GM13977 (cell line): ENCODE measurements around the gene RIN2.

ENCODE experiments used
- DNase-seq: peaks from one replicate; pipeline ENCODE4 v3.0.0; 2012; ENCODE audit warnings: low spot score
- CTCF ChIP-seq: IDR thresholded peaks from 2 replicates; pipeline ENCODE4 v1.5.1; 2012; ENCODE audit warnings: mild to moderate bottlenecking, control low read depth; ENCODE audit not compliant: insufficient read depth; ENCODE audit errors: extremely low read depth, missing control alignments
- in situ Hi-C: fragments of 300-500 bp; cut with MboI; formaldehyde crosslinking; loops from one replicate; pipeline ENCODE4 v1.12.0; 2022; ENCODE audit warnings: low sequenced_read_pairs, low pct_unique_long_range_greater_than_20kb, mixed read lengths, inconsistent platforms; ENCODE audit not compliant: unreplicated experiment

The RIN2 gene

GRCh38 chr20:19779634-19780033 is 21.6 kb downstream of the RIN2 start:
- peak; percentile 31 for DNase-seq
- TF ChIP-seq CTCF, result no peak
- in situ Hi-C loops, result loop anchor here (10.0 kb wide), 1 partner anchor 215 kb away; no protein-coding TSS in a partner anchor

- DNase-seq, result no peak
- no peak for TF ChIP-seq CTCF
- in situ Hi-C loops, result loop anchor here (10.0 kb wide), 1 partner anchor 215 kb away; no protein-coding TSS in a partner anchor
These were observed 22.2 kb downstream of the RIN2 start for GRCh38 chr20:19780261-19780660.

GRCh38 chr20:19781235-19781634 is 23.2 kb downstream of the RIN2 start:
- DNase-seq, result no peak
- TF ChIP-seq CTCF, result no peak
- in situ Hi-C loops, result loop anchor here (10.0 kb wide), 1 partner anchor 214 kb away; no protein-coding TSS in a partner anchor

GRCh38 chr20:19782669-19783068 is 24.6 kb downstream of the RIN2 start:
- no peak for DNase-seq
- TF ChIP-seq CTCF, result no peak
- in situ Hi-C loops, result loop anchor here (10.0 kb wide), 1 partner anchor 212 kb away; no protein-coding TSS in a partner anchor

GRCh38 chr20:19783966-19784401 is 25.9 kb downstream of the RIN2 start:
- no peak for DNase-seq
- in situ Hi-C loops, result loop anchor here (10.0 kb wide), 1 partner anchor 211 kb away; no protein-coding TSS in a partner anchor
- TF ChIP-seq CTCF, result no peak

GRCh38 chr20:19784511-19785172 is 26.6 kb downstream of the RIN2 start:
- peak; percentile 67 for TF ChIP-seq CTCF
- in situ Hi-C loops, result loop anchor here (10.0 kb wide), 1 partner anchor 210 kb away; no protein-coding TSS in a partner anchor
- peak; percentile 55 for DNase-seq
